Endothelial cell of umbilical vein (primary cell): ENCODE measurements around the gene FAM50A. TPM values are rescaled to one million over a fixed set of nuclear protein-coding genes. Genes with fewer than 3 reads are reported as not detected.

Experiments used
- BruUV-seq: library from RNA; stranded (reverse); fragments of 400-500 nt; replicated peaks from 2 replicates; lab custom pipeline; 2021; lab: Mats Ljungman, UMichigan
- CTCF ChIA-PET: fragments of 300-600, 350-600 bp; sonication (Branson Sonifier 250); formaldehyde crosslinking; loops from one replicate; lab custom pipeline; 2021; ENCODE audit warnings: antibody characterized with exemption, inconsistent platforms; lab: Charles Lee
- POLR2A ChIA-PET: fragments of 300-600, 350-600 bp; sonication (Branson Sonifier 250); formaldehyde crosslinking; loops from one replicate; lab custom pipeline; 2021; ENCODE audit warnings: antibody characterized with exemption, inconsistent platforms; lab: Charles Lee
- DNase-seq: peaks from one replicate; pipeline ENCODE4 v3.0.0-alpha.2; 2011; ENCODE audit warnings: low read depth, low spot score
- FAIRE-seq: peaks from 2 replicates; lab custom pipeline; 2011; peaks lifted over from hg19 to GRCh38; lab: Jason Lieb, UNC
- H2AFZ ChIP-seq: 2 replicates; pipeline ENCODE4 v1.6.0; 2012; ENCODE audit warnings: low read depth, low read length, control low read depth, inconsistent platforms
- H3K27ac ChIP-seq: 2 replicates; pipeline ENCODE4 v1.5.1; 2011; ENCODE audit warnings: low read depth, mild to moderate bottlenecking, control low read depth, low read length, moderate library complexity; ENCODE audit not compliant: insufficient read depth
- H3K27me3 ChIP-seq, 2 experiments: 2 replicates each; pipeline versions ENCODE4 v1.6.0 to v1.6.1; 2011; ENCODE audit warnings: low read length in 2 of 2, mixed read lengths in 1 of 2; ENCODE audit not compliant: control insufficient read depth in 2 of 2, insufficient read depth in 2 of 2
- H3K36me3 ChIP-seq, 2 experiments: 2 replicates in 1 of 2; 3 replicates in 1 of 2; pipeline ENCODE4 v1.5.1; 2011; ENCODE audit warnings: low read length in 2 of 2, mild to moderate bottlenecking in 1 of 2, moderate library complexity in 1 of 2; ENCODE audit not compliant: control insufficient read depth in 2 of 2, insufficient read depth in 2 of 2; ENCODE audit errors: extremely low read depth in 1 of 2
- H3K4me1 ChIP-seq: 3 replicates; pipeline ENCODE4 v1.5.1; 2011; ENCODE audit warnings: mild to moderate bottlenecking, low read length; ENCODE audit not compliant: control insufficient read depth, insufficient read depth; ENCODE audit errors: extremely low read depth
- H3K4me2 ChIP-seq: 2 replicates; pipeline ENCODE4 v1.6.1; 2011; ENCODE audit warnings: low read length, control low read depth, mixed read lengths; ENCODE audit not compliant: insufficient read depth
- H3K4me3 ChIP-seq, 3 experiments: fragments of 200-600 bp in 1 of 3; sonication (generic), shearing (Covaris generic) in 1 of 3; replicated peaks in 1 of 3; 2 replicates each; pipeline ENCODE4 v1.5.1; 2011 to 2016; ENCODE audit warnings: control low read depth in 3 of 3, low read length in 3 of 3, mild to moderate bottlenecking in 2 of 3, inconsistent platforms in 1 of 3, low read depth in 1 of 3, moderate library complexity in 1 of 3; ENCODE audit not compliant: insufficient read depth in 1 of 3
- H3K79me2 ChIP-seq: 2 replicates; pipeline ENCODE4 v1.6.0; 2012; ENCODE audit warnings: low read length, inconsistent platforms; ENCODE audit not compliant: control insufficient read depth, insufficient read depth
- H3K9ac ChIP-seq: replicated peaks from 2 replicates; pipeline ENCODE3; 2011; ENCODE audit warnings: low read length, control low read depth; ENCODE audit not compliant: insufficient read depth; ENCODE audit errors: extremely low read depth
- H3K9me1 ChIP-seq: replicated peaks from 3 replicates; pipeline ENCODE4 v1.6.0; 2011; ENCODE audit warnings: mild to moderate bottlenecking, low read length; ENCODE audit not compliant: control insufficient read depth, insufficient read depth; ENCODE audit errors: extremely low read depth
- H3K9me3 ChIP-seq: replicated peaks from 2 replicates; pipeline ENCODE4 v1.5.1; 2012; ENCODE audit warnings: low read length, inconsistent platforms; ENCODE audit not compliant: control insufficient read depth, insufficient read depth
- H4K20me1 ChIP-seq: replicated peaks from 2 replicates; pipeline ENCODE3; 2011; ENCODE audit warnings: mild to moderate bottlenecking, low read length; ENCODE audit not compliant: control insufficient read depth, insufficient read depth; ENCODE audit errors: extremely low read depth
- EZH2 ChIP-seq: IDR thresholded peaks from 2 replicates; pipeline ENCODE4 v1.6.1; 2012; ENCODE audit warnings: borderline replicate concordance, low read depth, mild to moderate bottlenecking, moderate library complexity, low read length, inconsistent platforms; ENCODE audit not compliant: severe bottlenecking
- FOS ChIP-seq: IDR thresholded peaks from 2 replicates; pipeline ENCODE4 v1.6.1; 2011; ENCODE audit warnings: mild to moderate bottlenecking, low read length, moderate library complexity, borderline replicate concordance; ENCODE audit not compliant: insufficient read depth
- GATA2 ChIP-seq: IDR thresholded peaks from 2 replicates; pipeline ENCODE4 v1.7.0; 2011; ENCODE audit warnings: low read depth, mild to moderate bottlenecking, moderate library complexity, mixed read lengths, low read length; ENCODE audit not compliant: insufficient read length, insufficient read depth
- JUN ChIP-seq: IDR thresholded peaks from 2 replicates; pipeline ENCODE4 v1.6.1; 2011; ENCODE audit warnings: borderline replicate concordance, low read depth; ENCODE audit not compliant: insufficient read length, insufficient read depth
- MYC ChIP-seq: IDR thresholded peaks from one replicate; pipeline ENCODE4 v1.6.1; 2011; ENCODE audit warnings: mild to moderate bottlenecking, low read depth, low read length
- POLR2A ChIP-seq: IDR thresholded peaks from 2 replicates; pipeline ENCODE4 v1.6.1; 2012; ENCODE audit warnings: low read depth, mild to moderate bottlenecking, control low read depth, low read length
- POLR2AphosphoS5 ChIP-seq: IDR thresholded peaks from 2 replicates; pipeline ENCODE4 v1.6.1; 2012; ENCODE audit warnings: low read depth, mild to moderate bottlenecking, control low read depth, low read length, moderate library complexity; ENCODE audit not compliant: insufficient read depth
- dilution Hi-C: fragments of 300-500 bp; cut with MboI; formaldehyde crosslinking; loops from one replicate; pipeline ENCODE4 v1.15.0; 2019; ENCODE audit warnings: low sequenced_read_pairs; ENCODE audit not compliant: extremely low pct_ligation_motif_present
- intact Hi-C: fragments of 100-400 bp; cut with micrococcal nuclease; formaldehyde crosslinking; loops from one replicate; pipeline ENCODE4 v1.10.0; 2022
- polyA plus RNA-seq, 4 experiments: library from polyadenylated mRNA; depleted of rRNA in 3 of 4; stranded (reverse) in 3 of 4; unstranded in 1 of 4; fragments of >200 nt; gene quantifications; 2 replicates each; pipeline versions ENCODE4 v1.2.1 to v1.2.3, GENCODE V29; 2011 to 2012; ENCODE audit warnings: missing spikeins in 1 of 4
- total RNA-seq: library from RNA; stranded (reverse); gene quantifications from 2 replicates; pipeline ENCODE4 v1.2.3, GENCODE V29; 2021
- TF ChIP-seq, protein P1 (sequence below): IDR thresholded peaks from 2 replicates; pipeline ENCODE4 v1.6.1; 2011; ENCODE audit not compliant: insufficient read depth, insufficient read length
- TF ChIP-seq, protein P2 (sequence below), 2 donors: IDR thresholded peaks; 1 replicate in 1 of 2; 2 replicates in 1 of 2; pipeline ENCODE4 v1.5.1; 2011; ENCODE audit warnings: low read length in 2 of 2, mild to moderate bottlenecking in 2 of 2, moderate library complexity in 2 of 2, control low read depth in 1 of 2, inconsistent platforms in 1 of 2, low read depth in 1 of 2; ENCODE audit not compliant: insufficient read depth in 1 of 2; ENCODE audit errors: extremely low read depth in 1 of 2

The FAM50A gene
- total and polyA plus RNA-seq, 2 donors (not counting 3 experiments of a cell fraction or from before 2014, with no cell fraction given): 75.9 to 123 TPM

DNA sequence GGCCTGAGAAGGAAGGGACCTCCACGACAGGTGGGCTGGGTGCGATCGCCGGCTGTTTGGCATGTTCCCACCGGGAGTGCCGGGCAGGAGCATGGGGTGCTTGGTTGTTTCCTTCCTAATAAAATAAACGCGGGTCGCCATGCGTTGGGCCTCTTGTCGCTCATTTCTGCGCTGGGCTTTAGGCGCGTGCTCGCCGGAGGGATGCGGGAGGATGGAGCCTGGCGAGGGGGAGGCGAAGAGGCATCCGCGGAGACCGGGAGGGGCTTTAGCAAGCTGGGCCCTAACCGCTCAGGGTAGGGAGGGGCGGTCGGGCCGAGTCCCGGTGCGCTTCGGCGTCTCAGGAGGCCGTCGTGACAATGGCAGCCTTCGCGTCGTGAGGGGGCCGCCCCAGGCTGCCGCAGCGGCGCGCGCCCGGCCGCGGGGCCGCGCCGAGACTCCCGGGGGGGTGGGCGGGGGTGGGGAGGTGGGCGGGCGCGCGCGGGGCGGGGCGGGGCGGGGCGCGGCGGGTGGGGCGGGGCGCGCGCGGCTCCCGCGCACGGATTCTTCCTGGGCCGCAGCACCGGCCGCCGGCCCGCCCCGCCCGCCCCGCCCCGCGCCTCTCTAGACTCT is 7.5 kb upstream of the FAM50A start:
- CTCF ChIA-PET: interaction anchor here (1.5 kb wide), 1 partner anchor 11 kb away, joined by 4 read pairs; no protein-coding TSS in a partner anchor
- Histone ChIP-seq H3K9me1 (no peaks in the 10 kb centered on the region), H3K4me1 (peaks cover 7% of the 10 kb centered on the region), H3K27me3 (no peaks in the 10 kb centered on the region), H4K20me1 (no peaks in the 10 kb centered on the region), H2AFZ (peak overlapping the region; percentile 41), H3K79me2 (peaks cover 46% of the 10 kb centered on the region), H3K27ac (peak overlapping the region; percentile 55), H3K9me3 (no peaks in the 10 kb centered on the region), H3K4me2 (peak overlapping the region; percentile 24), H3K9ac (peak overlapping the region; percentile 47), H3K36me3 (peaks cover 6 to 37% of the 10 kb centered on the region in 2 experiments), H3K4me3 (peak overlapping the region in 1 of 3 experiments; percentile 94)
- intact Hi-C loops (no loop called here), dilution Hi-C loops (no loop called here)
- DNase-seq (no peak), FAIRE-seq (peak; percentile 65)
- TF ChIP-seq JUN (no peak), MYC (no peak), EZH2 (no peak), FOS (no peak), POLR2AphosphoS5 (no peak), POLR2A (no peak), GATA2 (no peak)
- TF ChIP-seq, protein P1, sequence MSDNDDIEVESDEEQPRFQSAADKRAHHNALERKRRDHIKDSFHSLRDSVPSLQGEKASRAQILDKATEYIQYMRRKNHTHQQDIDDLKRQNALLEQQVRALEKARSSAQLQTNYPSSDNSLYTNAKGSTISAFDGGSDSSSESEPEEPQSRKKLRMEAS: no peak
- TF ChIP-seq, protein P2, sequence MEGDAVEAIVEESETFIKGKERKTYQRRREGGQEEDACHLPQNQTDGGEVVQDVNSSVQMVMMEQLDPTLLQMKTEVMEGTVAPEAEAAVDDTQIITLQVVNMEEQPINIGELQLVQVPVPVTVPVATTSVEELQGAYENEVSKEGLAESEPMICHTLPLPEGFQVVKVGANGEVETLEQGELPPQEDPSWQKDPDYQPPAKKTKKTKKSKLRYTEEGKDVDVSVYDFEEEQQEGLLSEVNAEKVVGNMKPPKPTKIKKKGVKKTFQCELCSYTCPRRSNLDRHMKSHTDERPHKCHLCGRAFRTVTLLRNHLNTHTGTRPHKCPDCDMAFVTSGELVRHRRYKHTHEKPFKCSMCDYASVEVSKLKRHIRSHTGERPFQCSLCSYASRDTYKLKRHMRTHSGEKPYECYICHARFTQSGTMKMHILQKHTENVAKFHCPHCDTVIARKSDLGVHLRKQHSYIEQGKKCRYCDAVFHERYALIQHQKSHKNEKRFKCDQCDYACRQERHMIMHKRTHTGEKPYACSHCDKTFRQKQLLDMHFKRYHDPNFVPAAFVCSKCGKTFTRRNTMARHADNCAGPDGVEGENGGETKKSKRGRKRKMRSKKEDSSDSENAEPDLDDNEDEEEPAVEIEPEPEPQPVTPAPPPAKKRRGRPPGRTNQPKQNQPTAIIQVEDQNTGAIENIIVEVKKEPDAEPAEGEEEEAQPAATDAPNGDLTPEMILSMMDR (IDR thresholded peaks at IDR 0.05; ENCODE audit: extremely low read depth in 1 of 2, insufficient read depth in 1 of 2, low read depth in 1 of 2, low read length in 2 of 2): no peak
- no TSS peak for BruUV-seq
- POLR2A ChIA-PET: no interaction called here
